ENCODE data around the gene MAPK11.

MAPK11 gene

GRCh38 chr22:50259302-50259701 lies 10.9 kb downstream of the MAPK11 start:
- TF ChIP-seq ZNF8 (CRISPR knock-in tag; IDR thresholded peaks at IDR 0.05): no peak
- TF ChIP-seq ZFP3 (CRISPR knock-in tag; IDR thresholded peaks at IDR 0.05): no peak
- TF ChIP-seq, protein P1, sequence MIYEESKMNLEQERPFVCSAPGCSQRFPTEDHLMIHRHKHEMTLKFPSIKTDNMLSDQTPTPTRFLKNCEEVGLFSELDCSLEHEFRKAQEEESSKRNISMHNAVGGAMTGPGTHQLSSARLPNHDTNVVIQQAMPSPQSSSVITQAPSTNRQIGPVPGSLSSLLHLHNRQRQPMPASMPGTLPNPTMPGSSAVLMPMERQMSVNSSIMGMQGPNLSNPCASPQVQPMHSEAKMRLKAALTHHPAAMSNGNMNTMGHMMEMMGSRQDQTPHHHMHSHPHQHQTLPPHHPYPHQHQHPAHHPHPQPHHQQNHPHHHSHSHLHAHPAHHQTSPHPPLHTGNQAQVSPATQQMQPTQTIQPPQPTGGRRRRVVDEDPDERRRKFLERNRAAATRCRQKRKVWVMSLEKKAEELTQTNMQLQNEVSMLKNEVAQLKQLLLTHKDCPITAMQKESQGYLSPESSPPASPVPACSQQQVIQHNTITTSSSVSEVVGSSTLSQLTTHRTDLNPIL (CRISPR knock-in tag; IDR thresholded peaks at IDR 0.05; ENCODE audit: low read depth): no peak
- TF ChIP-seq, protein P2, sequence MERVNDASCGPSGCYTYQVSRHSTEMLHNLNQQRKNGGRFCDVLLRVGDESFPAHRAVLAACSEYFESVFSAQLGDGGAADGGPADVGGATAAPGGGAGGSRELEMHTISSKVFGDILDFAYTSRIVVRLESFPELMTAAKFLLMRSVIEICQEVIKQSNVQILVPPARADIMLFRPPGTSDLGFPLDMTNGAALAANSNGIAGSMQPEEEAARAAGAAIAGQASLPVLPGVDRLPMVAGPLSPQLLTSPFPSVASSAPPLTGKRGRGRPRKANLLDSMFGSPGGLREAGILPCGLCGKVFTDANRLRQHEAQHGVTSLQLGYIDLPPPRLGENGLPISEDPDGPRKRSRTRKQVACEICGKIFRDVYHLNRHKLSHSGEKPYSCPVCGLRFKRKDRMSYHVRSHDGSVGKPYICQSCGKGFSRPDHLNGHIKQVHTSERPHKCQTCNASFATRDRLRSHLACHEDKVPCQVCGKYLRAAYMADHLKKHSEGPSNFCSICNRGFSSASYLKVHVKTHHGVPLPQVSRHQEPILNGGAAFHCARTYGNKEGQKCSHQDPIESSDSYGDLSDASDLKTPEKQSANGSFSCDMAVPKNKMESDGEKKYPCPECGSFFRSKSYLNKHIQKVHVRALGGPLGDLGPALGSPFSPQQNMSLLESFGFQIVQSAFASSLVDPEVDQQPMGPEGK (CRISPR knock-in tag; IDR thresholded peaks at IDR 0.05; ENCODE audit: borderline replicate concordance): no peak
- no peak for TF ChIP-seq ISL1 (CRISPR knock-in tag; IDR thresholded peaks at IDR 0.05)
- TF ChIP-seq ZNF565 (CRISPR knock-in tag; conservative IDR thresholded peaks at IDR 0.05; ENCODE audit: low read depth): no peak
- no peak for TF ChIP-seq TCF4 (CRISPR knock-in tag; IDR thresholded peaks at IDR 0.05; ENCODE audit: borderline replicate concordance)
- TF ChIP-seq CSDC2 (CRISPR knock-in tag; IDR thresholded peaks at IDR 0.05): no peak
- no peak for TF ChIP-seq ZFP30 (CRISPR knock-in tag; IDR thresholded peaks at IDR 0.05)
- TF ChIP-seq ARNTL (CRISPR knock-in tag; IDR thresholded peaks at IDR 0.05; ENCODE audit: borderline replicate concordance, low read depth): no peak
- TF ChIP-seq GLIS3 (CRISPR knock-in tag; IDR thresholded peaks at IDR 0.05): no peak
- TF ChIP-seq ESRRG (CRISPR knock-in tag; IDR thresholded peaks at IDR 0.05): no peak
- TF ChIP-seq, protein P3, sequence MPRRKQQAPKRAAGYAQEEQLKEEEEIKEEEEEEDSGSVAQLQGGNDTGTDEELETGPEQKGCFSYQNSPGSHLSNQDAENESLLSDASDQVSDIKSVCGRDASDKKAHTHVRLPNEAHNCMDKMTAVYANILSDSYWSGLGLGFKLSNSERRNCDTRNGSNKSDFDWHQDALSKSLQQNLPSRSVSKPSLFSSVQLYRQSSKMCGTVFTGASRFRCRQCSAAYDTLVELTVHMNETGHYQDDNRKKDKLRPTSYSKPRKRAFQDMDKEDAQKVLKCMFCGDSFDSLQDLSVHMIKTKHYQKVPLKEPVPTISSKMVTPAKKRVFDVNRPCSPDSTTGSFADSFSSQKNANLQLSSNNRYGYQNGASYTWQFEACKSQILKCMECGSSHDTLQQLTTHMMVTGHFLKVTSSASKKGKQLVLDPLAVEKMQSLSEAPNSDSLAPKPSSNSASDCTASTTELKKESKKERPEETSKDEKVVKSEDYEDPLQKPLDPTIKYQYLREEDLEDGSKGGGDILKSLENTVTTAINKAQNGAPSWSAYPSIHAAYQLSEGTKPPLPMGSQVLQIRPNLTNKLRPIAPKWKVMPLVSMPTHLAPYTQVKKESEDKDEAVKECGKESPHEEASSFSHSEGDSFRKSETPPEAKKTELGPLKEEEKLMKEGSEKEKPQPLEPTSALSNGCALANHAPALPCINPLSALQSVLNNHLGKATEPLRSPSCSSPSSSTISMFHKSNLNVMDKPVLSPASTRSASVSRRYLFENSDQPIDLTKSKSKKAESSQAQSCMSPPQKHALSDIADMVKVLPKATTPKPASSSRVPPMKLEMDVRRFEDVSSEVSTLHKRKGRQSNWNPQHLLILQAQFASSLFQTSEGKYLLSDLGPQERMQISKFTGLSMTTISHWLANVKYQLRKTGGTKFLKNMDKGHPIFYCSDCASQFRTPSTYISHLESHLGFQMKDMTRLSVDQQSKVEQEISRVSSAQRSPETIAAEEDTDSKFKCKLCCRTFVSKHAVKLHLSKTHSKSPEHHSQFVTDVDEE (CRISPR knock-in tag; IDR thresholded peaks at IDR 0.05): no peak
- TF ChIP-seq ZC3H10 (CRISPR knock-in tag; IDR thresholded peaks at IDR 0.05): no peak
- TF ChIP-seq SNAI2 (CRISPR knock-in tag; IDR thresholded peaks at IDR 0.05): no peak
- TF ChIP-seq, protein P4, sequence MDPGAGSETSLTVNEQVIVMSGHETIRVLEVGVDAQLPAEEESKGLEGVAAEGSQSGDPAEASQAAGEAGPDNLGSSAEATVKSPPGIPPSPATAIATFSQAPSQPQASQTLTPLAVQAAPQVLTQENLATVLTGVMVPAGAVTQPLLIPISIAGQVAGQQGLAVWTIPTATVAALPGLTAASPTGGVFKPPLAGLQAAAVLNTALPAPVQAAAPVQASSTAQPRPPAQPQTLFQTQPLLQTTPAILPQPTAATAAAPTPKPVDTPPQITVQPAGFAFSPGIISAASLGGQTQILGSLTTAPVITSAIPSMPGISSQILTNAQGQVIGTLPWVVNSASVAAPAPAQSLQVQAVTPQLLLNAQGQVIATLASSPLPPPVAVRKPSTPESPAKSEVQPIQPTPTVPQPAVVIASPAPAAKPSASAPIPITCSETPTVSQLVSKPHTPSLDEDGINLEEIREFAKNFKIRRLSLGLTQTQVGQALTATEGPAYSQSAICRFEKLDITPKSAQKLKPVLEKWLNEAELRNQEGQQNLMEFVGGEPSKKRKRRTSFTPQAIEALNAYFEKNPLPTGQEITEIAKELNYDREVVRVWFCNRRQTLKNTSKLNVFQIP (CRISPR knock-in tag; IDR thresholded peaks at IDR 0.05; ENCODE audit: borderline replicate concordance, low read depth): no peak
- TF ChIP-seq PPARA (CRISPR knock-in tag; IDR thresholded peaks at IDR 0.05; ENCODE audit: borderline replicate concordance): no peak
- no peak for TF ChIP-seq BACH2 (CRISPR knock-in tag; IDR thresholded peaks at IDR 0.05; ENCODE audit: borderline replicate concordance)
- no peak for TF ChIP-seq ZNF70 (CRISPR knock-in tag; IDR thresholded peaks at IDR 0.05)
- ATAC-seq: no peak

DNA sequence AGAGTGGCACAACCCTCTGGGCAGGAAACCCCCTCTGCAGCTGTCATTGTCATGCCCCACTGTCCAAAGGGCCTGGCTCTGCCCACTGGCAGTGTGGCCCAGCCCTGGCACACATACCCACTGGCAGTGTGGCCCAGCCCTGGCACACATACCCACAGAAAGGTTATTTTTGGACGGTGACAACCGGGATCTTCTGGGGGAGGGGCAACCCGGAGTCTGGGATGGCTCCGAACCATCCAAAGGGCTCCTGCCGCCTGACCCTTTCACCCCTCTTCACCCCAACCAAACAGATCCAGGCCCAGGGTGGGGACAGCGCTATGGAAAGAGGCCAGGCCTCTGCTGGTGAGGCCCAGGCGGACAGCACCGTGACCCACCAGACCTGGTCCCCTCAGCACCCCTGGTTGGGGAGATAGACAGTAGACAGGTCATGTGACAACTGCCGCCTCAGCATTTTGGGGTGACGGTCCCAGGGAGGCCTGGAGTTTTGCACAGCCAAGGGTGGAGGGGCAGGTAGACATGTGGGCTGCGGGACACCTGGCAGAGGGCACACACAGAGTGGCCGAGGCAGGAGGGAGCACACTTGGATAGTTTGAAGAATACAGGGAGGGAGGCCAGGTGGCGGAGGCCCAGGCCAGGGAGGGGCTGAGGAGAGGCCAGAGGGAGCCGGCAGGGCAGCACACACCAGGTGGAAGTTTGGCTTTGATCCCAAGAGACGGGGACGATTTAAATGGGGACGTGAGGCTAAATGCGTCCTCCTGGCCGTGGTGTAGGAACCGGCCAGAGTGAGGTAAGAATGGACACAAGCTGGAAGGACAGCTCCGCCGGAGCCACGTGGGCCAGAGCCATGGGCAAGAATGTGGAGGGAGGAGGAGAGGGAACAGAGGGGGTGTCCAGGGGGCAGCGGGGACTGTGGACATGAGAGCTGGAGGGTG lies 11.6 kb downstream of the MAPK11 start:
- TF ChIP-seq ZNF70 (CRISPR knock-in tag; IDR thresholded peaks at IDR 0.05) (no peak), TCF4 (CRISPR knock-in tag; IDR thresholded peaks at IDR 0.05; ENCODE audit: borderline replicate concordance) (no peak), ESRRG (CRISPR knock-in tag; IDR thresholded peaks at IDR 0.05) (no peak), CSRNP3 (CRISPR knock-in tag; IDR thresholded peaks at IDR 0.05) (no peak), ZC3H10 (CRISPR knock-in tag; IDR thresholded peaks at IDR 0.05) (no peak), SNAI2 (CRISPR knock-in tag; IDR thresholded peaks at IDR 0.05) (no peak), ZFP30 (CRISPR knock-in tag; IDR thresholded peaks at IDR 0.05) (no peak), RARB (CRISPR knock-in tag; IDR thresholded peaks at IDR 0.05) (no peak), ISL1 (CRISPR knock-in tag; IDR thresholded peaks at IDR 0.05) (no peak), GLIS3 (CRISPR knock-in tag; IDR thresholded peaks at IDR 0.05) (no peak), ZNF565 (CRISPR knock-in tag; conservative IDR thresholded peaks at IDR 0.05; ENCODE audit: low read depth) (no peak)
- TF ChIP-seq, protein P3 (CRISPR knock-in tag; IDR thresholded peaks at IDR 0.05): no peak
- TF ChIP-seq, protein P1 (CRISPR knock-in tag; IDR thresholded peaks at IDR 0.05; ENCODE audit: low read depth): no peak
- TF ChIP-seq, protein P4 (CRISPR knock-in tag; IDR thresholded peaks at IDR 0.05; ENCODE audit: borderline replicate concordance, low read depth): no peak
- no peak for ATAC-seq

All from SK-N-SH treated with all-trans-retinoic acid at 6 μM for 48 hours (cell line).